HEK293T (cell line): ENCODE data around the gene CFAP299.

Source experiments
- ARNT ChIP-seq: fragments of 450-650 bp; IDR thresholded peaks from 2 replicates; pipeline ENCODE4 v1.6.1; 2017; ENCODE audit warnings: mild to moderate bottlenecking
- BHLHE40 ChIP-seq: fragments of 450-650 bp; IDR thresholded peaks from 2 replicates; pipeline ENCODE4 v1.6.1; 2016; ENCODE audit warnings: mild to moderate bottlenecking, moderate library complexity, borderline replicate concordance
- CTBP1 ChIP-seq: fragments of 450-650 bp; IDR thresholded peaks from 2 replicates; pipeline ENCODE4 v1.6.1; 2016; ENCODE audit warnings: borderline replicate concordance
- FOXK2 ChIP-seq: fragments of 450-650 bp; IDR thresholded peaks from 2 replicates; pipeline ENCODE4 v1.6.1; 2016; ENCODE audit warnings: mild to moderate bottlenecking
- FOXM1 ChIP-seq: fragments of 450-650 bp; IDR thresholded peaks from 2 replicates; pipeline ENCODE4 v1.6.1; 2017; ENCODE audit warnings: mild to moderate bottlenecking, borderline replicate concordance
- HDGF ChIP-seq: fragments of 450-650 bp; IDR thresholded peaks from 2 replicates; pipeline ENCODE4 v1.6.1; 2017; ENCODE audit warnings: antibody characterized with exemption, borderline replicate concordance
- L3MBTL2 ChIP-seq: fragments of 450-650 bp; conservative IDR thresholded peaks from 2 replicates; pipeline ENCODE4 v1.6.1; 2016; ENCODE audit warnings: mild to moderate bottlenecking
- SP1 ChIP-seq: fragments of 450-650 bp; IDR thresholded peaks from 2 replicates; pipeline ENCODE4 v1.6.1; 2017
- SUZ12 ChIP-seq: fragments of 450-650 bp; IDR thresholded peaks from 2 replicates; pipeline ENCODE4 v1.6.1; 2016; ENCODE audit warnings: mild to moderate bottlenecking
- TARDBP ChIP-seq: fragments of 450-650 bp; IDR thresholded peaks from 2 replicates; pipeline ENCODE4 v1.6.1; 2016
- ZNF384 ChIP-seq: fragments of 450-650 bp; IDR thresholded peaks from 2 replicates; pipeline ENCODE4 v1.6.1; 2016
- TF ChIP-seq, protein P1 (sequence below): fragments of 450-650 bp; IDR thresholded peaks from 2 replicates; pipeline ENCODE4 v1.6.1; 2016

GRCh38 chr4:80492761-80493160 lies 157.2 kb downstream of the CFAP299 start:
- no peak for TF ChIP-seq HDGF
- TF ChIP-seq BHLHE40: no peak
- no peak for TF ChIP-seq SP1
- TF ChIP-seq FOXM1: no peak
- TF ChIP-seq ARNT: no peak
- TF ChIP-seq SUZ12: no peak
- TF ChIP-seq TARDBP: no peak
- TF ChIP-seq L3MBTL2: no peak
- TF ChIP-seq, protein P1, sequence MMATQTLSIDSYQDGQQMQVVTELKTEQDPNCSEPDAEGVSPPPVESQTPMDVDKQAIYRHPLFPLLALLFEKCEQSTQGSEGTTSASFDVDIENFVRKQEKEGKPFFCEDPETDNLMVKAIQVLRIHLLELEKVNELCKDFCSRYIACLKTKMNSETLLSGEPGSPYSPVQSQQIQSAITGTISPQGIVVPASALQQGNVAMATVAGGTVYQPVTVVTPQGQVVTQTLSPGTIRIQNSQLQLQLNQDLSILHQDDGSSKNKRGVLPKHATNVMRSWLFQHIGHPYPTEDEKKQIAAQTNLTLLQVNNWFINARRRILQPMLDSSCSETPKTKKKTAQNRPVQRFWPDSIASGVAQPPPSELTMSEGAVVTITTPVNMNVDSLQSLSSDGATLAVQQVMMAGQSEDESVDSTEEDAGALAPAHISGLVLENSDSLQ: no peak
- TF ChIP-seq CTBP1: no peak
- no peak for TF ChIP-seq FOXK2
- TF ChIP-seq ZNF384: no peak
